K562 (cell line): Measurements from ENCODE around the gene CDR2L. TPM values are rescaled to one million over a fixed set of nuclear protein-coding genes. Genes with fewer than 3 reads are reported as not detected.

Experiments used
- CBX1 ChIP-seq: sonication (generic); IDR thresholded peaks from 2 replicates; pipeline ENCODE4 v1.6.1; 2016; ENCODE audit warnings: antibody characterized with exemption, low read depth, mild to moderate bottlenecking
- CEBPG ChIP-seq, 3 experiments: fragments of 200-800 bp in 1 of 3; sonication (Bioruptor generic) in 1 of 3; sonication (generic) in 1 of 3; formaldehyde crosslinking in 1 of 3; IDR thresholded peaks in 2 of 3; conservative IDR thresholded peaks in 1 of 3; 2 replicates each; pipeline versions ENCODE4 v1.6.1 to v1.8.0; 2016 to 2022; ENCODE audit warnings: missing compliant biosample characterization in 2 of 3, missing genetic modification characterization in 2 of 3, mild to moderate bottlenecking in 1 of 3, missing genetic modification reagents in 1 of 3
- DACH1 ChIP-seq: fragments of 450-650 bp; IDR thresholded peaks from 2 replicates; pipeline ENCODE4 v1.6.1; 2018; ENCODE audit not compliant: partially characterized antibody
- EGR1 ChIP-seq: fragments of 450-650 bp; conservative IDR thresholded peaks from 2 replicates; pipeline ENCODE4 v1.6.1; 2017; ENCODE audit warnings: mild to moderate bottlenecking
- EP300 ChIP-seq: IDR thresholded peaks from 2 replicates; pipeline ENCODE4 v1.6.1; 2012; ENCODE audit warnings: low read length, improper control_type of control experiment
- IFI16 ChIP-seq: fragments of 250-450 bp; sonication (Bioruptor Pico); IDR thresholded peaks from 2 replicates; pipeline ENCODE4 v2.1.2; 2022; ENCODE audit warnings: mild to moderate bottlenecking, inconsistent platforms
- MBD2 ChIP-seq: sonication (generic); IDR thresholded peaks from 2 replicates; pipeline ENCODE4 v1.6.1; 2016; ENCODE audit warnings: low read depth, borderline replicate concordance
- MTA1 ChIP-seq: fragments of 450-650 bp; IDR thresholded peaks from 2 replicates; pipeline ENCODE4 v1.6.1; 2017; ENCODE audit warnings: borderline replicate concordance
- RNF2 ChIP-seq: sonication (generic); IDR thresholded peaks from 2 replicates; pipeline ENCODE4 v1.6.1; 2016
- SMARCA5 ChIP-seq: fragments of 450-650 bp; IDR thresholded peaks from 2 replicates; pipeline ENCODE4 v1.6.1; 2016
- ZFPM2 ChIP-seq: fragments of 250-450 bp; sonication (Bioruptor Pico); IDR thresholded peaks from 2 replicates; pipeline ENCODE4 v1.5.1; 2022; ENCODE audit warnings: mild to moderate bottlenecking
- ZNF165 ChIP-seq: fragments of 250-450 bp; sonication (Bioruptor Pico); IDR thresholded peaks from 2 replicates; pipeline ENCODE4 v1.4.0; 2020; ENCODE audit warnings: borderline replicate concordance
- ZNF175 ChIP-seq: fragments of 200-800 bp; sonication (Bioruptor generic); IDR thresholded peaks from 2 replicates; pipeline ENCODE4 v1.6.1; 2016; ENCODE audit warnings: low read depth, mild to moderate bottlenecking, missing genetic modification characterization, missing compliant biosample characterization
- ZNF253 ChIP-seq: fragments of 250-450 bp; sonication (Bioruptor Pico); conservative IDR thresholded peaks from 2 replicates; pipeline ENCODE4 v1.6.1; 2021; ENCODE audit warnings: mild to moderate bottlenecking
- ZNF445 ChIP-seq: fragments of 250-450 bp; sonication (Bioruptor Pico); IDR thresholded peaks from 2 replicates; pipeline ENCODE4 v1.4.0; 2020; ENCODE audit warnings: low read depth, mild to moderate bottlenecking, moderate library complexity
- ZNF551 ChIP-seq: fragments of 250-450 bp; sonication (Bioruptor Pico); IDR thresholded peaks from 2 replicates; pipeline ENCODE4 v1.5.0; 2021; ENCODE audit warnings: mild to moderate bottlenecking, moderate library complexity
- ZNF696 ChIP-seq: fragments of 250-450 bp; sonication (Bioruptor Pico); conservative IDR thresholded peaks from 2 replicates; pipeline ENCODE4 v1.4.0; 2020; ENCODE audit warnings: mild to moderate bottlenecking, moderate library complexity
- ZSCAN29 ChIP-seq: fragments of 450-650 bp; IDR thresholded peaks from 2 replicates; pipeline ENCODE4 v1.6.1; 2017
- polyA plus RNA-seq, 8 experiments: library from polyadenylated mRNA; depleted of rRNA in 4 of 8; stranded (reverse) in 5 of 8; unstranded in 3 of 8; fragments of >200 nt; fragmentation: Nextera tagmentation in 2 of 8; fragmentation: Illumina TruSeq in 1 of 8; extraction: Ambion mirVana in 2 of 8; extraction: Trizol in 1 of 8; gene quantifications; 2 replicates each; pipeline versions ENCODE4 v1.2.1 to v1.2.3, GENCODE V29; 2011 to 2014; ENCODE audit warnings: inconsistent platforms in 1 of 8, missing spikeins in 1 of 8
- total RNA-seq, 7 experiments: library from RNA; depleted of rRNA in 6 of 7; stranded (reverse); fragments of >200 nt in 6 of 7; fragmentation: Illumina TruSeq in 2 of 7; extraction: Trizol in 2 of 7; gene quantifications; 2 replicates each; pipeline versions ENCODE4 v1.2.1 to v1.2.3, GENCODE V29; 2011 to 2021; ENCODE audit warnings: low replicate concordance in 1 of 7
- TF ChIP-seq, protein P1 (sequence below): fragments of 450-650 bp; IDR thresholded peaks from 2 replicates; pipeline ENCODE4 v1.6.1; 2016
- TF ChIP-seq, protein P2 (sequence below): fragments of 250-450 bp; sonication (Bioruptor Pico); IDR thresholded peaks from 2 replicates; pipeline ENCODE4 v1.5.0; 2021; ENCODE audit warnings: mild to moderate bottlenecking, borderline replicate concordance
- TF ChIP-seq, protein P3 (sequence below): IDR thresholded peaks from 2 replicates; pipeline ENCODE4 v1.6.1; 2011; ENCODE audit warnings: borderline replicate concordance, low read depth, mild to moderate bottlenecking, moderate library complexity, low read length; ENCODE audit not compliant: insufficient read depth, poor library complexity, severe bottlenecking
- TF ChIP-seq, protein P4 (sequence below): fragments of 250-450 bp; sonication (Bioruptor Pico); IDR thresholded peaks from 2 replicates; pipeline ENCODE4 v1.5.0; 2022; ENCODE audit warnings: mild to moderate bottlenecking

The CDR2L gene
- total and polyA plus RNA-seq, 9 of the 15 experiments (the other 6 are each of a cell fraction or from before 2014, with no cell fraction given): 2.7 to 16.0 (median 7.3) TPM

- TF ChIP-seq ZFPM2 (CRISPR knock-in tag) (no peak), CEBPG (CRISPR knock-in tag; IDR thresholded peaks at IDR 0.05) (no peak), CEBPG (tag; conservative IDR thresholded peaks at IDR 0.05 in 1 of 2, IDR thresholded peaks at IDR 0.05 in 1 of 2) (no peak), CBX1 (no peak; the same call in 1 of the 2 replicates), RNF2 (no peak), ZNF253 (no peak), ZNF165 (no peak), DACH1 (no peak), MTA1 (no peak), ZNF175 (CRISPR knock-in tag) (no peak), EGR1 (no peak; the same call in 1 of the 2 replicates), EP300 (no peak), SMARCA5 (no peak), ZNF696 (CRISPR knock-in tag) (no peak), ZNF551 (CRISPR knock-in tag) (no peak), ZSCAN29 (no peak), MBD2 (no peak), IFI16 (CRISPR knock-in tag) (no peak), ZNF445 (no peak)
- TF ChIP-seq, protein P1, sequence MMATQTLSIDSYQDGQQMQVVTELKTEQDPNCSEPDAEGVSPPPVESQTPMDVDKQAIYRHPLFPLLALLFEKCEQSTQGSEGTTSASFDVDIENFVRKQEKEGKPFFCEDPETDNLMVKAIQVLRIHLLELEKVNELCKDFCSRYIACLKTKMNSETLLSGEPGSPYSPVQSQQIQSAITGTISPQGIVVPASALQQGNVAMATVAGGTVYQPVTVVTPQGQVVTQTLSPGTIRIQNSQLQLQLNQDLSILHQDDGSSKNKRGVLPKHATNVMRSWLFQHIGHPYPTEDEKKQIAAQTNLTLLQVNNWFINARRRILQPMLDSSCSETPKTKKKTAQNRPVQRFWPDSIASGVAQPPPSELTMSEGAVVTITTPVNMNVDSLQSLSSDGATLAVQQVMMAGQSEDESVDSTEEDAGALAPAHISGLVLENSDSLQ: no peak
- TF ChIP-seq, protein P2, sequence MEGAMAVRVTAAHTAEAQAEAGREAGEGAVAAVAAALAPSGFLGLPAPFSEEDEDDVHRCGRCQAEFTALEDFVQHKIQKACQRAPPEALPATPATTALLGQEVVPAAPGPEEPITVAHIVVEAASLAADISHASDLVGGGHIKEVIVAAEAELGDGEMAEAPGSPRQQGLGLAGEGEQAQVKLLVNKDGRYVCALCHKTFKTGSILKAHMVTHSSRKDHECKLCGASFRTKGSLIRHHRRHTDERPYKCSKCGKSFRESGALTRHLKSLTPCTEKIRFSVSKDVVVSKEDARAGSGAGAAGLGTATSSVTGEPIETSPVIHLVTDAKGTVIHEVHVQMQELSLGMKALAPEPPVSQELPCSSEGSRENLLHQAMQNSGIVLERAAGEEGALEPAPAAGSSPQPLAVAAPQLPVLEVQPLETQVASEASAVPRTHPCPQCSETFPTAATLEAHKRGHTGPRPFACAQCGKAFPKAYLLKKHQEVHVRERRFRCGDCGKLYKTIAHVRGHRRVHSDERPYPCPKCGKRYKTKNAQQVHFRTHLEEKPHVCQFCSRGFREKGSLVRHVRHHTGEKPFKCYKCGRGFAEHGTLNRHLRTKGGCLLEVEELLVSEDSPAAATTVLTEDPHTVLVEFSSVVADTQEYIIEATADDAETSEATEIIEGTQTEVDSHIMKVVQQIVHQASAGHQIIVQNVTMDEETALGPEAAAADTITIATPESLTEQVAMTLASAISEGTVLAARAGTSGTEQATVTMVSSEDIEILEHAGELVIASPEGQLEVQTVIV: no peak
- TF ChIP-seq, protein P3, sequence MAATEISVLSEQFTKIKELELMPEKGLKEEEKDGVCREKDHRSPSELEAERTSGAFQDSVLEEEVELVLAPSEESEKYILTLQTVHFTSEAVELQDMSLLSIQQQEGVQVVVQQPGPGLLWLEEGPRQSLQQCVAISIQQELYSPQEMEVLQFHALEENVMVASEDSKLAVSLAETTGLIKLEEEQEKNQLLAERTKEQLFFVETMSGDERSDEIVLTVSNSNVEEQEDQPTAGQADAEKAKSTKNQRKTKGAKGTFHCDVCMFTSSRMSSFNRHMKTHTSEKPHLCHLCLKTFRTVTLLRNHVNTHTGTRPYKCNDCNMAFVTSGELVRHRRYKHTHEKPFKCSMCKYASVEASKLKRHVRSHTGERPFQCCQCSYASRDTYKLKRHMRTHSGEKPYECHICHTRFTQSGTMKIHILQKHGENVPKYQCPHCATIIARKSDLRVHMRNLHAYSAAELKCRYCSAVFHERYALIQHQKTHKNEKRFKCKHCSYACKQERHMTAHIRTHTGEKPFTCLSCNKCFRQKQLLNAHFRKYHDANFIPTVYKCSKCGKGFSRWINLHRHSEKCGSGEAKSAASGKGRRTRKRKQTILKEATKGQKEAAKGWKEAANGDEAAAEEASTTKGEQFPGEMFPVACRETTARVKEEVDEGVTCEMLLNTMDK: peak; percentile 24
- TF ChIP-seq, protein P4, sequence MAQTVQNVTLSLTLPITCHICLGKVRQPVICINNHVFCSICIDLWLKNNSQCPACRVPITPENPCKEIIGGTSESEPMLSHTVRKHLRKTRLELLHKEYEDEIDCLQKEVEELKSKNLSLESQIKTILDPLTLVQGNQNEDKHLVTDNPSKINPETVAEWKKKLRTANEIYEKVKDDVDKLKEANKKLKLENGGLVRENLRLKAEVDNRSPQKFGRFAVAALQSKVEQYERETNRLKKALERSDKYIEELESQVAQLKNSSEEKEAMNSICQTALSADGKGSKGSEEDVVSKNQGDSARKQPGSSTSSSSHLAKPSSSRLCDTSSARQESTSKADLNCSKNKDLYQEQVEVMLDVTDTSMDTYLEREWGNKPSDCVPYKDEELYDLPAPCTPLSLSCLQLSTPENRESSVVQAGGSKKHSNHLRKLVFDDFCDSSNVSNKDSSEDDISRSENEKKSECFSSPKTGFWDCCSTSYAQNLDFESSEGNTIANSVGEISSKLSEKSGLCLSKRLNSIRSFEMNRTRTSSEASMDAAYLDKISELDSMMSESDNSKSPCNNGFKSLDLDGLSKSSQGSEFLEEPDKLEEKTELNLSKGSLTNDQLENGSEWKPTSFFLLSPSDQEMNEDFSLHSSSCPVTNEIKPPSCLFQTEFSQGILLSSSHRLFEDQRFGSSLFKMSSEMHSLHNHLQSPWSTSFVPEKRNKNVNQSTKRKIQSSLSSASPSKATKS (CRISPR knock-in tag): no peak
Measured at GRCh38 chr17:74987909-74988711, 678 bp downstream of the CDR2L start (continued).
